Adipocyte (in vitro differentiated cells): ENCODE measurements around the gene RINL.
A peak's percentile ranks its signal among the peaks of the same experiment; 100 is the strongest.

ENCODE experiments used
- DNase-seq: peaks from one replicate; pipeline ENCODE4 v3.0.0-alpha.2; 2015; ENCODE audit warnings: low read depth
- H3K27me3 ChIP-seq: replicated peaks from 2 replicates; pipeline ENCODE4 v1.7.0; 2013; ENCODE audit warnings: mild to moderate bottlenecking, low read length, moderate library complexity; ENCODE audit not compliant: control insufficient read depth, insufficient read depth
- H3K36me3 ChIP-seq: 2 replicates; pipeline ENCODE4 v1.7.0; 2013; ENCODE audit warnings: low read length, mild to moderate bottlenecking, moderate library complexity; ENCODE audit not compliant: control insufficient read depth, insufficient read depth, severe bottlenecking
- H3K4me1 ChIP-seq: 2 replicates; pipeline ENCODE4 v1.7.0; 2013; ENCODE audit warnings: mild to moderate bottlenecking, low read length, moderate library complexity; ENCODE audit not compliant: control insufficient read depth, insufficient read depth
- H3K4me3 ChIP-seq: 2 replicates; pipeline ENCODE4 v1.7.0; 2013; ENCODE audit warnings: mild to moderate bottlenecking, low read length, moderate library complexity
- H3K9ac ChIP-seq: 2 replicates; pipeline ENCODE4 v1.7.0; 2013; ENCODE audit warnings: mild to moderate bottlenecking, low read length, moderate library complexity
- H3K9me3 ChIP-seq: 2 replicates; pipeline ENCODE4 v1.7.0; 2013; ENCODE audit warnings: mild to moderate bottlenecking, low read length, moderate library complexity; ENCODE audit not compliant: control insufficient read depth

Gene RINL

DNA sequence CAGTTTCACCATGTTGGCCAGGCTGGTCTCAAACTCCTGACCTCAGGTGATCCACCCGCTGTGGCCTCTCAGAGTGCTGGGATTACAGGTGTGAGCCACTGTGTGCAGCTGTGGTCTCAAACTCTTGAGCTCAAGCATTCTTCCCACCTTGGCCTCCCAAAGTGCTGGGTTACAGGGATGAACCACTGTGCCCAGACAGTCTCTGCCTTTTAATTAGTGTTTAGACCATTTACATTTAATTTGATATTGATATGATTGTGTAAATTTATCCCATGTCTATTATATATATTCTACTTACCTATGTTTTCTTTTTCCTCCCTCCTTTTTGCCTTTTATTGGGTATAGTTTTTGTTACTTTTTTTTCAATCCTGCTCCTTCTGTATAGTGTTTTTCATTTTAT is 23.6 kb upstream of the RINL start:
- no peak for DNase-seq
- Histone ChIP-seq H3K36me3 (peaks cover 7% of the 10 kb centered on the region), H3K9ac (no peak overlapping the region), H3K4me3 (no peak overlapping the region), H3K9me3 (no peaks in the 10 kb centered on the region), H3K4me1 (peaks cover 22% of the 10 kb centered on the region), H3K27me3 (no peaks in the 10 kb centered on the region)

DNA sequence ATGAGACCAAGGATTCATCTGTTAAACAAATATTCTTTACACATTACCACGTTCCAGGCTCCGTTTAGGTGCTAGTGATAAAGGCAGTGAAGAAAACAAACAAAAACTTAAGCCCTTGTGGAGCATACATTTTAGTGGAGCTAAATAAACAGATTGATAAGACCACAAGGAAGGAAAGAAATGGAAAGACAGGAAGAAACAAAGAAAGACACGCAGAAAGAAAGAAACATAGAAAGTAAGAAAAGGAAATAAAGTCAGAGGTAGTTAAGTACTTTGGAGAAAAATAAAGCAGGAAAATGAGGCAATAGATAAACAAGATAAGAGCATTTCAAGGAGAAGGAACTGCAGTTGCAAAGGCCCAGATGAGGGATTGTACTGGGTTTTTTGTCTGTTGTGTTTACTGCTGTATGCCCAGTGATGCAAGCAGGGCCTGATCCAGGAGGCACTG is 22.7 kb upstream of the RINL start:
- H3K9me3 ChIP-seq = no peaks in the 10 kb centered on the region
- peaks cover 5% of the 10 kb centered on the region for H3K36me3 ChIP-seq
- peak; percentile 36 for DNase-seq
- H3K9ac ChIP-seq = peak overlapping the region; percentile 89
- H3K4me1 ChIP-seq = peaks cover 22% of the 10 kb centered on the region
- peak overlapping the region; percentile 98 for H3K4me3 ChIP-seq
- no peaks in the 10 kb centered on the region for H3K27me3 ChIP-seq

DNA sequence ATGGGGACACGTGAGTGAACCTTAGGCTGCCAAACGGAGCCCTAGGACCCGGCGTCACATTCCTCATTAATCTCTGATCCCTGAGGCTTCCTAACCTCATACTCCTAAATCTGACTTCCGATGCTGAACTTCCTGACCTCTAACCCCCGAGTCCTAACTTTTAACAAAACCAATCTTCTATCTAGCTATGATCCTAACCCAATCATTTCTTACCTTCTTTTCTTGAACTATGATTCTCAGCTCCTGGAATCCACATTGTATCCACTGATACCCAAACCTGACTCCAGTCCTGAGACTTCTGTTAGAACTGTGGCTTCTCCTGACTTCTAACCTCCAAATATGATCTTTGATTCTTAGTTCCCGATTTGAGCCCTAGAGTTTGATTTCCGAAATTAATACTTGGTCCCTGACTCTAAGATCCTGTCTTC is 22.1 kb upstream of the RINL start:
- Histone ChIP-seq H3K4me3 (peak overlapping the region; percentile 98), H3K9me3 (no peaks in the 10 kb centered on the region), H3K27me3 (no peaks in the 10 kb centered on the region), H3K4me1 (peaks cover 22% of the 10 kb centered on the region), H3K36me3 (no peaks in the 10 kb centered on the region), H3K9ac (peak overlapping the region; percentile 89)
- no peak for DNase-seq

DNA sequence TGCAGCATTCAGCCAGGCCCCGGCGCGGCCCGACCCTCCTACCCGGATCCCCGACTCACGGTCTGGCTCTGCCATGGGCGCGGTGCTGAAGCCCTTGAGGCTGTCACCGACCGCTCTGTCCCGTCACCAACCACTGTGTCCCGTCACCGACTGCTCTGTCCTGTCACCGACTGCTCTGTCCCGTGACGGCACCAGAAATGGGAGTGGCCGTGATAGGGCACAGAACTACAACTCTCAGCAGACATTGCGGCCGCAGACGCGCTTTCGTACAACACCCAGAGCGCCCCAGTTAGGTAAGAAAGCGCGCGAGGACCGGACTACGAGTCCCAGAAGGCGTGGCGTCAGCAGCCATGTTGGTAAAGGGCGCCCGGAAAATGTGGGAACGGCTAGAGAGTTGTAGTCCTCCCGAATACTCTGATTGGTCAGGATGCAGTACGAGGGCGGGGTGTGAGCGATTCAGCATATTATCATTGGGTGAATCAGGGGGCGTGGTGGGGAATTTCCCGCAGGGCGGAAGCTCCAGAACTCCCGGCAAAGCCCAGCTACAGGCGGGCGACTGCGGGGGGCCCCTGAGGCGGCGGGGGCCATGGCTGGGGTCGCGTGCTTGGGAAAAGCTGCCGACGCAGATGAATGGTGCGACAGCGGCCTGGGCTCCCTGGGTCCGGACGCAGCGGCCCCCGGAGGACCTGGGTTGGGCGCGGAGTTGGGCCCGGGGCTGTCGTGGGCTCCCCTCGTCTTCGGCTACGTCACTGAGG is 21.5 kb upstream of the RINL start, which contains the start of the genes NFKBIB and SIRT2:
Gene NFKBIB, plus strand, starts transcription at position 523 of the 755 bp plus-strand sequence. Its CDS starts 64 bp downstream, at position 587.
Gene SIRT2, minus strand, starts transcription at position 172 of the 755 bp plus-strand sequence. Its CDS starts 97 bp downstream, at position 75.
- peak within 1 kb of the TSS; percentile 98 for H3K4me3 ChIP-seq
- no peaks in the 10 kb centered on the region for H3K36me3 ChIP-seq

DNA sequence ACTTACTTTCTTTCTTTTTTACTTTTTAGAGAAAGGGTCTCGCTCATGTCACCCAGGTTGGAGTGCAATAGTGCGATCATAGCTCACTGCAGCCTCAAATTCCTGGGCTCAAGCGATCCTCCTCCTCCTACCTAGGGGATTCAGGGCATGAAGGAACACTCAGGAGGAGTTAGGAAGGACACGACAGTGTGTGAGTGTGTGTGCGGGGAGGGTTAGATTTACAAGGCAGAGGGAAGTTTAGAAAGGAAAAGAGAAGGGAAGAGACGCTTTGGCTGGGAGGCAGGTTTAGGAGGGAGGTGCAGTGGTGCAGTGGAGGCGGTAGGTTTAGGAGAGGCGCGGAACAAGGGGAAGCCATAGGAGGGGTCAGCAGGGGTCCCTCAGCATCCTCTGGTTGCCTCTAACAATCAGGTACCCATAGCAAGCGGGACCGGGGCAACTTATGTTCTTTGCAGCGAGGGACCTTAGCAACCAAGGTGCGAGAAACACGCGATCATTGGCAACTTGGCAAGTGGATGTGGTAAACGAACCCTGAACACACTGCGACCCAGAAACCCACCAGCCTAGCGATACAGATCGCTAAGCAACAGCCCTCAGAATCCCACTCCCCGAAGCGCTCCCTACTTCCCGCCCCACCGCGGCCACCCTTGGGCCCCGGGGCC is 20.8 kb upstream of the RINL start:
- Histone ChIP-seq H3K9me3 (no peaks in the 10 kb centered on the region), H3K9ac (peak overlapping the region; percentile 91), H3K36me3 (no peaks in the 10 kb centered on the region), H3K27me3 (no peaks in the 10 kb centered on the region), H3K4me1 (peaks cover 22% of the 10 kb centered on the region), H3K4me3 (peak overlapping the region; percentile 98)
- no peak for DNase-seq

More for the DNA sequence above, 21.5 kb upstream of the RINL start, which contains the start of the genes NFKBIB and SIRT2:
- no peaks in the 10 kb centered on the region for H3K27me3 ChIP-seq
- H3K4me1 ChIP-seq = peaks cover 22% of the 10 kb centered on the region
- DNase-seq = peak; percentile 100
- peak within 1 kb of the TSS; percentile 91 for H3K9ac ChIP-seq
- H3K9me3 ChIP-seq = no peaks in the 10 kb centered on the region

DNA sequence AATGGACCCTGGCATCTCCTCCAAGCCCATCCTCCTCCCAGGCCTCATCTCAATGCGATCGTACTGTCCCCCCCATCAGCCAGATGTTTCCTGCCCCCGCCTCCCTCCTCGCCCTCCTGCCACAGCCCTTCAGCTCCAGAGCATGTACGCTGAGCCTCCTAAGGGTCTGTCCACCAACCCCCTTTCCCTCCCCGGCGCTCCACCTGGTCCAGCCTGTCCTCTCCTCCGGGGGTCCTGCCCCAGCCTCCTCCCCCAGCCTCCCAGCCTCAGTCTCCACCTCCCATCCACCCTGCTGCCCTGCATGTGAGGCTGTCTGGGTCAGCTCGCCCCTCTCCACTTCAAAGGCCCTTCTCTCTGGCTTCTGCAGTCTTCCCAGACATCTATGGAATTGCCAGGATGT is 16.9 kb upstream of the RINL start:
- DNase-seq = no peak
- no peak overlapping the region for H3K9ac ChIP-seq
- no peak overlapping the region for H3K4me3 ChIP-seq
- H3K9me3 ChIP-seq = no peaks in the 10 kb centered on the region
- peaks cover 10% of the 10 kb centered on the region for H3K36me3 ChIP-seq
- peaks cover 12% of the 10 kb centered on the region for H3K4me1 ChIP-seq
- H3K27me3 ChIP-seq = no peaks in the 10 kb centered on the region

DNA sequence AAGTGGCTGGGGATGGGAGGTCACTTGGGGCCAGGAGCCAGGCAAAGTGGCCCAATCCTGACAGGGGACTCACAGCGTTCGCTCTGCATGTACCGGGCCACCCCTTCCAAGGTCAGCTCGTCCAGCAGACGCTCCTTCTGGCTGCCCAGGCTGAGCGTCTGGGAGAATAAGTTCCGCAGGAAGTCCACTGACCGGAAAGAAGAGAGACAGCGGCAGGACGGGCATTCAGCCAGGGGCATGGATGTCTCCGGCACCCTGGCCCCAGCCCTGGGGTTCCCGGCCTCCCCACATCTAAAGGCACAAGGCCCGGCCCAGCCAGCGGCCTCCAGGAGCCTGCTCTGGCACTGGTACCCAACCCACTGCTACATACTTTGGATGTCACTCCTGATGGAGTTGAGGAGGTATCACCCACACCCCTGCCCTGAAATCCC is 15.3 kb upstream of the RINL start:
- no peaks in the 10 kb centered on the region for H3K27me3 ChIP-seq
- no peak overlapping the region for H3K4me3 ChIP-seq
- no peaks in the 10 kb centered on the region for H3K9me3 ChIP-seq
- no peak for DNase-seq
- peaks cover 26% of the 10 kb centered on the region for H3K36me3 ChIP-seq
- peaks cover 7% of the 10 kb centered on the region for H3K4me1 ChIP-seq
- H3K9ac ChIP-seq = no peak overlapping the region

DNA sequence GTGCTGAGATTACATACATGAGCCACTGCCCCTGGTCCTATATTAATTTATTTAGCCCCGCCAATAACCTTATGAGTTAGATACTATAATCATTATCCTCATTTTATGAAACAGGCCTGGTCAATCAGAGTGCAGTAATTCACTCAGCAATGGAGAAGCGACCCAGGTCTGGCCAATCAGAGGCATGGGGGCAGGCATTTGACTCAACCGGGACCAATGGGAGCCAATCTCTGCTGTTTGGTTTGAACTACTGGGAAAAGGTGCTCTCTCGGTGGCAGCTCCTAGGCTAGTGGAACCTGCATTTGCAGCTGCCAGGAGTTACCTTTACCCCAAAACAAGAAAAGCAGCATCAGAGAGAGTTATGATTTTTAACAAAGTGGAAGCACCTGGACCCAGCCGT is 14.8 kb upstream of the RINL start:
- peaks cover 2% of the 10 kb centered on the region for H3K4me1 ChIP-seq
- H3K9ac ChIP-seq = no peak overlapping the region
- no peak for DNase-seq
- peaks cover 31% of the 10 kb centered on the region for H3K36me3 ChIP-seq
- no peaks in the 10 kb centered on the region for H3K9me3 ChIP-seq
- H3K27me3 ChIP-seq = no peaks in the 10 kb centered on the region
- H3K4me3 ChIP-seq = no peak overlapping the region

DNA sequence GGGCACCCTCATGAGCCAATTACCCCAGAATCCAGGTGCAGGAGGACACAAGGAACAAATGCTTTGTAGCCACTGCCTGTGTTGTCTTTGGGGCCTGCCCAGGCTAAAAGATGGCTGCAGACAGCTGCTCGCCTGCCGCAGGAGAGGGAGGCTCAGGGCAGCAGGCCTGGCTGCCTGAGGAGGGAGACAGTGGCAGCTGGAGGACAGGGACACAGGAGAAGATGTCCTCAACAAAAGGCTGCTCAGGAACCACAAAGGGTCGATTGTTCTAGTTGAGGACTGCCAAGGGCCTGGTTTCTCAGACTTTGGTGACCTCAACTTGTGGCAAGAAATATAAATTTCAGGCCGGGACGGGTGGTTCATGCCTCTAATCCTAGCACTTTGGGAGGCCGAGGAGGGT is 13.7 kb upstream of the RINL start:
- Histone ChIP-seq H3K9me3 (no peaks in the 10 kb centered on the region), H3K9ac (no peak overlapping the region), H3K4me1 (no peaks in the 10 kb centered on the region), H3K36me3 (peaks cover 31% of the 10 kb centered on the region), H3K4me3 (no peak overlapping the region), H3K27me3 (no peaks in the 10 kb centered on the region)
- no peak for DNase-seq

DNA sequence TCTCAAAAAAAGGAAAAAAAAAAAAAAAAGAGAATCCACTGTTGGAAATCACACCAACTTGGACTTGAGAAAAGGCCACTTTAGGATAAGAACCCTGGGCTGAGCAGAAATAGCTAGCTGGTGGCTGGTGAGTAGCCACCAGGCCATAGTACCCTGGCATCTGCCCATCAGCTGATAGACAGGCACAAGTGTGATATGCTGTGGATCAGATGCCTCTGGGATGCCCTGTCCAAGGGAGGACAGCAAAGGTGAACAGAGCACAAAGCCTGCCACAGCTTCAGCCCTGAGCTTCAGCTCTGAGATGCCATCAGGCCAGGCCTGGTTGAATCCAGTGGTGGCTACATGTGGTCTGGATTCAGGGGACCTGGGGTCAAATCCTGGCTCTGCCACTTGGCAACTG is 12.6 kb upstream of the RINL start:
- Histone ChIP-seq H3K9ac (no peak overlapping the region), H3K9me3 (no peaks in the 10 kb centered on the region), H3K4me1 (no peaks in the 10 kb centered on the region), H3K27me3 (no peaks in the 10 kb centered on the region), H3K36me3 (peaks cover 31% of the 10 kb centered on the region), H3K4me3 (no peak overlapping the region)
- DNase-seq = no peak

DNA sequence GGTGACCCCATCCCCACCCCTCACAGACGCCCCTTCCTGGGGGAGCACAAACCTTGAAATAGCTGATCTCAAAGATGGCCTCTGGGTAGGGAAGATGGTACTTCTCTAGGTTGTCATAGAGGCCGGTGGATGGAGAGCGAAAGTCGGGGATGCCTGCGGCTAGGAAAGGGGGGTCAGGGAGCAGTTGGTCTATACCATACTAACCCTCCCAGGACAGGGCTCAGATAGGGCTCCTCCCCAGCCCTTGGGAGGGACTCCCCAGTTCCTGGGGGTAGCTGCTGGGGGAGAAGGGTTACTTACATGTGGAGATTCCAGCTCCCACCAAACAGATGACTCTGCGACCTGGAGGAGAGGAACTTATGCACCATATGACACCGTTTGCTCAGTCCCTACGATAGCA is 11.7 kb upstream of the RINL start:
- DNase-seq = no peak
- H3K36me3 ChIP-seq = peaks cover 31% of the 10 kb centered on the region
- H3K27me3 ChIP-seq = no peaks in the 10 kb centered on the region
- H3K4me1 ChIP-seq = no peaks in the 10 kb centered on the region
- H3K9me3 ChIP-seq = no peaks in the 10 kb centered on the region
- no peak overlapping the region for H3K9ac ChIP-seq
- no peak overlapping the region for H3K4me3 ChIP-seq
